ENCODE data around the gene TRO. TPM values are rescaled to one million over a fixed set of nuclear protein-coding genes. Genes with fewer than 3 reads are reported as not detected.

The TRO gene
- total RNA-seq, 4 donors from 2014 or later = 1.4 to 14.0 (median 3.0) TPM

- Histone ChIP-seq H3K36me3 (no peaks in the 10 kb centered on the region), H3K4me1 (no peaks in the 10 kb centered on the region), H3K4me3 (no peak overlapping the region), H3K27me3 (no peaks in the 10 kb centered on the region), H3K9me3 (no peaks in the 10 kb centered on the region), H3K27ac (no peak overlapping the region)
- TF ChIP-seq POLR2A (IDR thresholded peaks at IDR 0.05) (no peak), CTCF (IDR thresholded peaks at IDR 0.05) (no peak)
- no peak for DNase-seq
Observed at GRCh38 chrX:54964766-54965497, 44.3 kb downstream of the TRO start.

- no peak for DNase-seq
- no peak for TF ChIP-seq CTCF (IDR thresholded peaks at IDR 0.05)
- Histone ChIP-seq H3K4me3 (no peak overlapping the region), H3K36me3 (no peaks in the 10 kb centered on the region), H3K4me1 (no peaks in the 10 kb centered on the region), H3K9me3 (no peaks in the 10 kb centered on the region), H3K27ac (no peak overlapping the region), H3K27me3 (no peaks in the 10 kb centered on the region)
Observed at GRCh38 chrX:54977387-54977786, 56.8 kb downstream of the TRO start.

- Histone ChIP-seq H3K36me3 (no peaks in the 10 kb centered on the region), H3K27ac (no peak overlapping the region), H3K4me3 (no peak overlapping the region), H3K9me3 (no peaks in the 10 kb centered on the region), H3K4me1 (no peaks in the 10 kb centered on the region), H3K27me3 (no peaks in the 10 kb centered on the region)
- no peak for DNase-seq
- TF ChIP-seq POLR2A (IDR thresholded peaks at IDR 0.05) (no peak), CTCF (IDR thresholded peaks at IDR 0.05) (no peak)
Observed at GRCh38 chrX:54978448-54978847, 57.8 kb downstream of the TRO start.

GRCh38 chrX:54979432-54979831 lies 58.8 kb downstream of the TRO start:
- Histone ChIP-seq H3K4me3 (no peak overlapping the region), H3K27ac (no peak overlapping the region), H3K36me3 (no peaks in the 10 kb centered on the region), H3K27me3 (no peaks in the 10 kb centered on the region), H3K4me1 (no peaks in the 10 kb centered on the region), H3K9me3 (no peaks in the 10 kb centered on the region)
- TF ChIP-seq CTCF (IDR thresholded peaks at IDR 0.05) (no peak), POLR2A (IDR thresholded peaks at IDR 0.05) (no peak)
- DNase-seq = no peak

GRCh38 chrX:54980334-54980733 lies 59.7 kb downstream of the TRO start:
- Histone ChIP-seq H3K4me1 (no peaks in the 10 kb centered on the region), H3K27me3 (no peaks in the 10 kb centered on the region), H3K9me3 (no peaks in the 10 kb centered on the region), H3K4me3 (no peak overlapping the region), H3K36me3 (no peaks in the 10 kb centered on the region), H3K27ac (no peak overlapping the region)
- no peak for DNase-seq
- TF ChIP-seq POLR2A (IDR thresholded peaks at IDR 0.05) (no peak), CTCF (IDR thresholded peaks at IDR 0.05) (no peak)

Small RNA genes within 50 kb of the gene (small RNA-seq; reads per million reads assigned to genes)
- gene RF00614 = 0 reads per million in 2 donors

Other genes with a start within 250 kb of the TRO start
- not detected for gene ITIH6, start 122.6 kb upstream of the TRO start, total RNA-seq
- gene MAGED2, start 113.1 kb upstream of the TRO start, total RNA-seq = 10 to 100 TPM; 42.1 to 65.9 (median 53.2) TPM
- gene PFKFB1, start 73.4 kb downstream of the TRO start, total RNA-seq = not detected
- gene APEX2, start 79.5 kb downstream of the TRO start, total RNA-seq = 10 to 100 TPM; 12.4 to 17.8 (median 15.7) TPM
- not detected for gene ALAS2, start 110.2 kb downstream of the TRO start, total RNA-seq
- gene PAGE2B, start 154.2 kb downstream of the TRO start, total RNA-seq = not detected
- gene PAGE2, start 168.2 kb downstream of the TRO start, total RNA-seq = not detected

All from Peyer's patch (tissue), 4 donors.